Kidney (tissue), 14 donors: ENCODE data around the gene DLL4. TPM values are rescaled to one million over a fixed set of nuclear protein-coding genes. Genes with fewer than 3 reads are reported as not detected.

Experiments used
- DNase-seq, 5 donors: peaks; one replicate each; pipeline ENCODE4 v3.0.0-alpha.2; 2013 to 2020
- FAIRE-seq: peaks from 2 replicates; lab custom pipeline; 2012; peaks lifted over from hg19 to GRCh38; lab: Jason Lieb, UNC
- H3K27ac ChIP-seq, 2 donors: one replicate each; pipeline ENCODE4 v1.7.0; 2013; ENCODE audit warnings: low read depth in 2 of 2, low read length in 2 of 2, inconsistent platforms in 1 of 2
- H3K27me3 ChIP-seq: one replicate; pipeline ENCODE4 v1.7.1; 2013; ENCODE audit warnings: low read length, inconsistent platforms; ENCODE audit not compliant: control insufficient read depth, insufficient read depth
- H3K36me3 ChIP-seq, 3 donors: one replicate each; pipeline versions ENCODE4 v1.7.0 to v1.7.1; 2013; ENCODE audit warnings: low read length in 3 of 3, control low read depth in 1 of 3, inconsistent platforms in 1 of 3; ENCODE audit not compliant: insufficient read depth in 3 of 3, control insufficient read depth in 2 of 3
- H3K4me1 ChIP-seq, 3 donors: one replicate each; pipeline versions ENCODE4 v1.7.0 to v1.7.1; 2013; ENCODE audit warnings: low read length in 3 of 3, inconsistent platforms in 1 of 3, low read depth in 1 of 3; ENCODE audit not compliant: control insufficient read depth in 2 of 3, insufficient read depth in 2 of 3
- H3K4me3 ChIP-seq, 3 donors: one replicate each; pipeline versions ENCODE4 v1.7.0 to v1.8.1; 2013; ENCODE audit warnings: low read length in 3 of 3, control low read depth in 1 of 3, inconsistent platforms in 1 of 3
- H3K9ac ChIP-seq, 3 donors: one replicate each; pipeline versions ENCODE4 v1.7.0 to v1.7.1; 2013; ENCODE audit warnings: low read length in 3 of 3, control low read depth in 1 of 3, inconsistent platforms in 1 of 3
- H3K9me3 ChIP-seq, 3 donors: one replicate each; pipeline versions ENCODE4 v1.7.0 to v1.7.1; 2013; ENCODE audit warnings: low read length in 3 of 3, control low read depth in 1 of 3, inconsistent platforms in 1 of 3; ENCODE audit not compliant: control insufficient read depth in 2 of 3, insufficient read depth in 1 of 3
- intact Hi-C: fragments of 100-400 bp; cut with DNase I; formaldehyde crosslinking; loops from one replicate; pipeline ENCODE4 v1.11.1; 2022
- polyA plus RNA-seq: library from polyadenylated mRNA; stranded (reverse); fragments of 350-450 nt; fragmentation: Illumina TruSeq; extraction: RNeasy Lipid Tissue Mini Kit (QIAGEN cat#74804); gene quantifications from one replicate; pipeline ENCODE4 v1.2.3, GENCODE V29; 2014; ENCODE audit warnings: low read depth, low replicate concordance; ENCODE audit not compliant: insufficient read depth
- total RNA-seq: library from RNA; stranded (reverse); fragmentation: NEBNext Ultra II Directional; extraction: Animal tissue kit (Norgen Biotek cat#: 25700); gene quantifications from one replicate; pipeline ENCODE4 v1.2.1, GENCODE V29; 2021
- TF ChIP-seq, protein P1 (sequence below): IDR thresholded peaks from 3 replicates; pipeline ENCODE4 v1.5.1; 2012; ENCODE audit warnings: mild to moderate bottlenecking, moderate library complexity, borderline replicate concordance; ENCODE audit not compliant: insufficient read depth; ENCODE audit errors: extremely low read depth
- donor health status: control.
- donor health status: control.
- donor health status: control.
- donor health status: control.
- donor health status: control.
- donor health status: DM: yes; HTN: yes; CAD: no.
- donor health status: Normal renal cell carcinoma (clear cell type).

DLL4 gene
- total and polyA plus RNA-seq, 2 donors from 2014 or later = 5.8 to 9.4 TPM

DNA sequence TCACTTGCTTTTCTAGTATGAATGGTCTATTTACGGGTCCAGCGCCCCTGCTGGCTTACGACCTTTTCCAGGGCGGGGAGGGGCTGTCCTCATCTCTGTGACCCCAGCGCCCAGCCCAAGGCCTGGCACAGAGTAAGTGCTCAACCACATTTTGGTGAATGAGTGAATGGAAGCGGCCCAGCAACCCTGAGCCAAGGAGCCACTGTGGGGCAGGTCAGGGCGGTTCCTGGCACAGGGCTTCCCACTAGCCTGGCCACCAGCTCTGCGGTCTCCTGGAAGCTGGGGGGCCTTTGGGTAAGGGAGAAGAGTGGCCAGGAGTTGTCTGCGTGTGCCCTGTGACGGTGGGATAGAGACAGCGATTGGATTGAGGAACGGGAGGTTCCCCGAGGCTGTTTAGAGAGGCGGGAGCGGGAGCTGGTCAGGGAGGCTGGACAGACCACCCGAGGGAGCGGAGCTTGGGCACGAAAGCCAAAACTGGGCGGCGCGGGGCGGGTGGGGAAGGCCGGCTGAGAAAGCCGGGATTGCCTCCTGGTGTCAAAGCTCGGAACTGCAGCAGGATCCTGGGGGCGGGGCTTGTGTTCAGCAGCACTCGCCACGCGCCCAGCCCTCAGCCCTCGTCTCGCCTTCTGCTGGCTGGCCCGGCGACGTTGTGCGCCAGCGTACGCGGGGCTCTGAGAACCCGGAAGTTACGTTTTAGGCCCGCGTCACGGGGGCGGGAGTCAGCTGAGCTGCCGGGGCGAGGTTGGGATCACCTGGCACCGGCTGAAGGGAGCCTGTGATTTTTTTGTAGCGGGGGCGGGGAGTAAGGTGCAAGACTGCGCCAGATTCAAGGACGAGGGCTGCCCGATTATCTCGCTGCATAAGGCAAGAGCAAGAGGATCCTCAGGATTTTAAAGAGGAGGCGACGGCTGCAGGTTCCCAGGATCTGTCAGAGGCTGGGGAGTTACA, 35.1 kb upstream of the DLL4 start, which contains the start of gene VPS18:
VPS18 (plus strand) TSS at position 718 of the 948 bp plus-strand sequence. CDS start 319 bp downstream, outside the sequence.
- intact Hi-C loops = no loop called here
- DNase-seq (peak; percentile 98 to 99 (median 99)), FAIRE-seq (peak; percentile 39)
- Histone ChIP-seq H3K4me1 (peaks cover 0 to 18% (median 11%) of the 10 kb centered on the region in 3 donors), H3K4me3 (peak within 1 kb of the TSS; percentile 78 to 93 (median 81)), H3K9ac (peak within 1 kb of the TSS; percentile 70 to 91 (median 85)), H3K36me3 (peaks cover 2 to 8% (median 8%) of the 10 kb centered on the region in 3 donors), H3K27me3 (no peaks in the 10 kb centered on the region), H3K9me3 (no peaks in the 10 kb centered on the region), H3K27ac (peak within 1 kb of the TSS; percentile 82 to 89)
- TF ChIP-seq, protein P1, sequence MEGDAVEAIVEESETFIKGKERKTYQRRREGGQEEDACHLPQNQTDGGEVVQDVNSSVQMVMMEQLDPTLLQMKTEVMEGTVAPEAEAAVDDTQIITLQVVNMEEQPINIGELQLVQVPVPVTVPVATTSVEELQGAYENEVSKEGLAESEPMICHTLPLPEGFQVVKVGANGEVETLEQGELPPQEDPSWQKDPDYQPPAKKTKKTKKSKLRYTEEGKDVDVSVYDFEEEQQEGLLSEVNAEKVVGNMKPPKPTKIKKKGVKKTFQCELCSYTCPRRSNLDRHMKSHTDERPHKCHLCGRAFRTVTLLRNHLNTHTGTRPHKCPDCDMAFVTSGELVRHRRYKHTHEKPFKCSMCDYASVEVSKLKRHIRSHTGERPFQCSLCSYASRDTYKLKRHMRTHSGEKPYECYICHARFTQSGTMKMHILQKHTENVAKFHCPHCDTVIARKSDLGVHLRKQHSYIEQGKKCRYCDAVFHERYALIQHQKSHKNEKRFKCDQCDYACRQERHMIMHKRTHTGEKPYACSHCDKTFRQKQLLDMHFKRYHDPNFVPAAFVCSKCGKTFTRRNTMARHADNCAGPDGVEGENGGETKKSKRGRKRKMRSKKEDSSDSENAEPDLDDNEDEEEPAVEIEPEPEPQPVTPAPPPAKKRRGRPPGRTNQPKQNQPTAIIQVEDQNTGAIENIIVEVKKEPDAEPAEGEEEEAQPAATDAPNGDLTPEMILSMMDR = peak; percentile 94

DNA sequence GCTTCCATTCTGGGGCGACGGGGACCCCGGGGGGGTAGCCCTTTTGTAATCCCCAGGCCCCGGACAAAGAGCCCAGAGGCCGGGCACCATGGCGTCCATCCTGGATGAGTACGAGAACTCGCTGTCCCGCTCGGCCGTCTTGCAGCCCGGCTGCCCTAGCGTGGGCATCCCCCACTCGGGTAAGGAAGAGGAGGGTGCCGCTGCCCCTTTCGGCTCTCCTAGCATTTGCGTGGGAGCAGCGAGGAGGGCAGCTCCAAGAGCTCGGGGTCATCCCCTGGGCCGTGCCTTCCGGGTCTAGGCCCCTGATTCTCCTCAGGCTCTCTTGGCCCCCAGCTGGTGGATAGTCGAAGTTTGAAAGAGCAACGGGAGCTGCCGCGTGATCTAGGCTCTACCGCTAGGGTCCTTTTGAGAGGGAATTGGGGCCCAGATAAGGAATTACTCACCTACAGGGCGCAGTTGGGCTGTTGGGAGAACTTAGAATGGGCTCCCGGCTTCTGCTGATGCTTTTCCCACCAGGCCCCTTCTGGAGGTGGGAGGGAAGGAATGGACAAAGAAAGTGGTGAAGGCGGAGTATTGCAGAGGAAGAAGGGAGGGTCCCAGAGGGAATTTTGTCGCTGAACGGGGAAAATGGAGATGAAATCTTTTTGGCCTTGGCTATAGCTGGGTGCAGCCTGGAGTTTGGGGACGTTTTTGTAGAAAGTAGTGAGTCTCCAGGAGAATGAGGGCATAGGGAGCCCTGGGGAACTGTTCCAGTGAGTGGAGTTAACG, 34.3 kb upstream of the DLL4 start:
- TF ChIP-seq, protein P1 = peak; percentile 27
- intact Hi-C loops = no loop called here
- peak; percentile 69 to 90 (median 82) for DNase-seq
- no peaks in the 10 kb centered on the region for H3K9me3 ChIP-seq
- H3K4me1 ChIP-seq = peaks cover 0 to 18% (median 11%) of the 10 kb centered on the region in 3 donors
- peak overlapping the region; percentile 82 to 89 for H3K27ac ChIP-seq
- peak overlapping the region; percentile 78 to 93 (median 81) for H3K4me3 ChIP-seq
- peak overlapping the region; percentile 70 to 91 (median 77) for H3K9ac ChIP-seq
- no peaks in the 10 kb centered on the region for H3K27me3 ChIP-seq
- H3K36me3 ChIP-seq = peaks cover 2 to 17% (median 11%) of the 10 kb centered on the region in 3 donors
- no peak for FAIRE-seq

DNA sequence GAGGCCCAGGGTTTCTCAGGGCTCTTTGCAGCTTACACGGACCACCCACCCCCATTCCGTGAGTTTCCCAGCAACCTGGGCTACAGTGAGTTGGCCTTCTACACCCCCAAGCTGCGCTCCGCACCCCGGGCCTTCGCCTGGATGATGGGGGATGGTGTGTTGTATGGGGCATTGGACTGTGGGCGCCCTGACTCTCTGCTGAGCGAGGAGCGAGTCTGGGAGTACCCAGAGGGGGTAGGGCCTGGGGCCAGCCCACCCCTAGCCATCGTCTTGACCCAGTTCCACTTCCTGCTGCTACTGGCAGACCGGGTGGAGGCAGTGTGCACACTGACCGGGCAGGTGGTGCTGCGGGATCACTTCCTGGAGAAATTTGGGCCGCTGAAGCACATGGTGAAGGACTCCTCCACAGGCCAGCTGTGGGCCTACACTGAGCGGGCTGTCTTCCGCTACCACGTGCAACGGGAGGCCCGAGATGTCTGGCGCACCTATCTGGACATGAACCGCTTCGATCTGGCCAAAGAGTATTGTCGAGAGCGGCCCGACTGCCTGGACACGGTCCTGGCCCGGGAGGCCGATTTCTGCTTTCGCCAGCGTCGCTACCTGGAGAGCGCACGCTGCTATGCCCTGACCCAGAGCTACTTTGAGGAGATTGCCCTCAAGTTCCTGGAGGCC, 29.5 kb upstream of the DLL4 start:
- Histone ChIP-seq H3K4me1 (peaks cover 0 to 18% (median 11%) of the 10 kb centered on the region in 3 donors), H3K36me3 (peaks cover 2 to 41% (median 35%) of the 10 kb centered on the region in 3 donors)
- no peak for DNase-seq

More for the DNA sequence above, 29.5 kb upstream of the DLL4 start:
- Histone ChIP-seq H3K9me3 (no peaks in the 10 kb centered on the region), H3K4me3 (no peak overlapping the region), H3K27me3 (no peaks in the 10 kb centered on the region), H3K9ac (no peak overlapping the region), H3K27ac (no peak overlapping the region)
- TF ChIP-seq, protein P1 = no peak
- no peak for FAIRE-seq
- intact Hi-C loops = loop anchor here (10.0 kb wide), 2 partner anchors 125 to 285 kb away; no protein-coding TSS in a partner anchor
